GM12873 (cell line): Measurements from ENCODE around the gene GNAQ.
A peak's percentile ranks its signal among the peaks of the same experiment; 100 is the strongest.

Experiments used
- CTCF ChIP-seq: IDR thresholded peaks from 2 replicates; pipeline ENCODE4 v1.5.1; 2012; ENCODE audit warnings: low read depth, mild to moderate bottlenecking, moderate library complexity, low read length, control low read depth; ENCODE audit not compliant: insufficient read depth; ENCODE audit errors: missing control alignments

GNAQ gene

GRCh38 chr9:77903666-77904285 is 127.8 kb downstream of the GNAQ start:
- no peak for TF ChIP-seq CTCF

- no peak for TF ChIP-seq CTCF
Observed at GRCh38 chr9:77901771-77902170, 129.8 kb downstream of the GNAQ start.

- TF ChIP-seq CTCF = no peak
Observed at GRCh38 chr9:77901018-77901417, 130.6 kb downstream of the GNAQ start.

GRCh38 chr9:77899679-77900354 is 131.8 kb downstream of the GNAQ start:
- TF ChIP-seq CTCF = no peak

- TF ChIP-seq CTCF = no peak
Observed at GRCh38 chr9:77898864-77899263, 132.7 kb downstream of the GNAQ start.

GRCh38 chr9:77896938-77897667 is 134.5 kb downstream of the GNAQ start:
- peak; percentile 29 for TF ChIP-seq CTCF

GRCh38 chr9:77896269-77896937 is 135.2 kb downstream of the GNAQ start:
- TF ChIP-seq CTCF = no peak
